HepG2 (cell line): ENCODE results near the gene CRYM. TPM values are rescaled to one million over a fixed set of nuclear protein-coding genes. Genes with fewer than 3 reads are reported as not detected.

ENCODE experiments used
- CHD4 ChIP-seq: fragments of 200-600 bp; sonication (generic); IDR thresholded peaks from 2 replicates; pipeline ENCODE4 v1.7.0; 2017; ENCODE audit warnings: mild to moderate bottlenecking, low read length, borderline replicate concordance
- FOXK1 ChIP-seq: sonication (generic); formaldehyde crosslinking; IDR thresholded peaks from 2 replicates; pipeline ENCODE4 v1.4.0; 2020; ENCODE audit warnings: low read depth, missing genetic modification reagents, borderline replicate concordance
- ISX ChIP-seq: sonication (generic); formaldehyde crosslinking; conservative IDR thresholded peaks from 2 replicates; pipeline ENCODE4 v1.5.0; 2020; ENCODE audit warnings: missing genetic modification reagents
- PTBP1 ChIP-seq: fragments of 200-400 bp; formaldehyde crosslinking; IDR thresholded peaks from 2 replicates; pipeline ENCODE4 v1.6.1; 2018; ENCODE audit warnings: low read length, low read depth; ENCODE audit not compliant: poor library complexity, severe bottlenecking
- RERE ChIP-seq: IDR thresholded peaks from 2 replicates; pipeline ENCODE4 v1.6.1; 2016; ENCODE audit warnings: low read depth, missing genetic modification reagents, missing compliant biosample characterization
- TOPORS ChIP-seq: sonication (generic); formaldehyde crosslinking; IDR thresholded peaks from 2 replicates; pipeline ENCODE4 v1.8.0; 2023; ENCODE audit warnings: mild to moderate bottlenecking, missing genetic modification reagents
- ZBTB43 ChIP-seq: sonication (generic); formaldehyde crosslinking; conservative IDR thresholded peaks from 2 replicates; pipeline ENCODE4 v1.4.0; 2020; ENCODE audit warnings: missing genetic modification reagents
- ZNF749 ChIP-seq: sonication (generic); formaldehyde crosslinking; IDR thresholded peaks from 2 replicates; pipeline ENCODE4 v1.8.0; 2022; ENCODE audit warnings: mild to moderate bottlenecking, missing genetic modification reagents, moderate library complexity, borderline replicate concordance
- polyA plus RNA-seq, 8 experiments: library from polyadenylated mRNA; depleted of rRNA in 3 of 8; stranded (reverse) in 7 of 8; unstranded in 1 of 8; fragments of >200 nt; fragmentation: Illumina TruSeq in 4 of 8; extraction: Trizol in 4 of 8; gene quantifications; 2 replicates each; pipeline versions ENCODE4 v1.2.1 to v1.2.3, GENCODE V29; 2011 to 2016; ENCODE audit warnings: low read depth in 4 of 8, missing spikeins in 1 of 8, mixed read lengths in 1 of 8; ENCODE audit not compliant: insufficient read depth in 1 of 8
- total RNA-seq, 5 experiments: library from RNA; depleted of rRNA; stranded (reverse); fragments of >200 nt; fragmentation: Illumina TruSeq; extraction: Trizol; gene quantifications; 2 replicates each; pipeline ENCODE4 v1.2.3, GENCODE V29; 2016; ENCODE audit warnings: low read depth in 1 of 5
- TF ChIP-seq, protein P1 (sequence below): IDR thresholded peaks from 2 replicates; pipeline ENCODE4 v1.6.1; 2018; ENCODE audit warnings: missing genetic modification reagents
- TF ChIP-seq, protein P2 (sequence below): sonication (generic); formaldehyde crosslinking; IDR thresholded peaks from 2 replicates; pipeline ENCODE4 v1.5.1; 2020; ENCODE audit warnings: mild to moderate bottlenecking, missing genetic modification reagents, borderline replicate concordance
- TF ChIP-seq, protein P3 (sequence below): sonication (generic); formaldehyde crosslinking; IDR thresholded peaks from 2 replicates; pipeline ENCODE4 v1.8.1; 2023; ENCODE audit warnings: missing genetic modification reagents, inconsistent platforms, borderline replicate concordance

Gene CRYM
- total and polyA plus RNA-seq, 2 of the 13 experiments (the other 11 are each of a cell fraction or from before 2014, with no cell fraction given), result 1.9 to 2.2 TPM

- TF ChIP-seq, protein P1, sequence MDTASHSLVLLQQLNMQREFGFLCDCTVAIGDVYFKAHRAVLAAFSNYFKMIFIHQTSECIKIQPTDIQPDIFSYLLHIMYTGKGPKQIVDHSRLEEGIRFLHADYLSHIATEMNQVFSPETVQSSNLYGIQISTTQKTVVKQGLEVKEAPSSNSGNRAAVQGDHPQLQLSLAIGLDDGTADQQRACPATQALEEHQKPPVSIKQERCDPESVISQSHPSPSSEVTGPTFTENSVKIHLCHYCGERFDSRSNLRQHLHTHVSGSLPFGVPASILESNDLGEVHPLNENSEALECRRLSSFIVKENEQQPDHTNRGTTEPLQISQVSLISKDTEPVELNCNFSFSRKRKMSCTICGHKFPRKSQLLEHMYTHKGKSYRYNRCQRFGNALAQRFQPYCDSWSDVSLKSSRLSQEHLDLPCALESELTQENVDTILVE (CRISPR knock-in tag), result no peak
- TF ChIP-seq FOXK1 (CRISPR knock-in tag) (peak; percentile 98), TOPORS (CRISPR knock-in tag) (no peak), CHD4 (peak; percentile 71; the same call in 1 of the 2 replicates), RERE (CRISPR knock-in tag) (peak; percentile 82; the same call in 1 of the 2 replicates), ZNF749 (CRISPR knock-in tag) (no peak; the same call in 1 of the 2 replicates), PTBP1 (no peak), ZBTB43 (CRISPR knock-in tag) (peak; percentile 73; the same call in 1 of the 2 replicates), ISX (CRISPR knock-in tag) (peak; percentile 23; the same call in 1 of the 2 replicates)
- TF ChIP-seq, protein P2, sequence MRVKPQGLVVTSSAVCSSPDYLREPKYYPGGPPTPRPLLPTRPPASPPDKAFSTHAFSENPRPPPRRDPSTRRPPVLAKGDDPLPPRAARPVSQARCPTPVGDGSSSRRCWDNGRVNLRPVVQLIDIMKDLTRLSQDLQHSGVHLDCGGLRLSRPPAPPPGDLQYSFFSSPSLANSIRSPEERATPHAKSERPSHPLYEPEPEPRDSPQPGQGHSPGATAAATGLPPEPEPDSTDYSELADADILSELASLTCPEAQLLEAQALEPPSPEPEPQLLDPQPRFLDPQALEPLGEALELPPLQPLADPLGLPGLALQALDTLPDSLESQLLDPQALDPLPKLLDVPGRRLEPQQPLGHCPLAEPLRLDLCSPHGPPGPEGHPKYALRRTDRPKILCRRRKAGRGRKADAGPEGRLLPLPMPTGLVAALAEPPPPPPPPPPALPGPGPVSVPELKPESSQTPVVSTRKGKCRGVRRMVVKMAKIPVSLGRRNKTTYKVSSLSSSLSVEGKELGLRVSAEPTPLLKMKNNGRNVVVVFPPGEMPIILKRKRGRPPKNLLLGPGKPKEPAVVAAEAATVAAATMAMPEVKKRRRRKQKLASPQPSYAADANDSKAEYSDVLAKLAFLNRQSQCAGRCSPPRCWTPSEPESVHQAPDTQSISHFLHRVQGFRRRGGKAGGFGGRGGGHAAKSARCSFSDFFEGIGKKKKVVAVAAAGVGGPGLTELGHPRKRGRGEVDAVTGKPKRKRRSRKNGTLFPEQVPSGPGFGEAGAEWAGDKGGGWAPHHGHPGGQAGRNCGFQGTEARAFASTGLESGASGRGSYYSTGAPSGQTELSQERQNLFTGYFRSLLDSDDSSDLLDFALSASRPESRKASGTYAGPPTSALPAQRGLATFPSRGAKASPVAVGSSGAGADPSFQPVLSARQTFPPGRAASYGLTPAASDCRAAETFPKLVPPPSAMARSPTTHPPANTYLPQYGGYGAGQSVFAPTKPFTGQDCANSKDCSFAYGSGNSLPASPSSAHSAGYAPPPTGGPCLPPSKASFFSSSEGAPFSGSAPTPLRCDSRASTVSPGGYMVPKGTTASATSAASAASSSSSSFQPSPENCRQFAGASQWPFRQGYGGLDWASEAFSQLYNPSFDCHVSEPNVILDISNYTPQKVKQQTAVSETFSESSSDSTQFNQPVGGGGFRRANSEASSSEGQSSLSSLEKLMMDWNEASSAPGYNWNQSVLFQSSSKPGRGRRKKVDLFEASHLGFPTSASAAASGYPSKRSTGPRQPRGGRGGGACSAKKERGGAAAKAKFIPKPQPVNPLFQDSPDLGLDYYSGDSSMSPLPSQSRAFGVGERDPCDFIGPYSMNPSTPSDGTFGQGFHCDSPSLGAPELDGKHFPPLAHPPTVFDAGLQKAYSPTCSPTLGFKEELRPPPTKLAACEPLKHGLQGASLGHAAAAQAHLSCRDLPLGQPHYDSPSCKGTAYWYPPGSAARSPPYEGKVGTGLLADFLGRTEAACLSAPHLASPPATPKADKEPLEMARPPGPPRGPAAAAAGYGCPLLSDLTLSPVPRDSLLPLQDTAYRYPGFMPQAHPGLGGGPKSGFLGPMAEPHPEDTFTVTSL (CRISPR knock-in tag), result peak; percentile 91; the same call in 1 of the 2 replicates
- TF ChIP-seq, protein P3, sequence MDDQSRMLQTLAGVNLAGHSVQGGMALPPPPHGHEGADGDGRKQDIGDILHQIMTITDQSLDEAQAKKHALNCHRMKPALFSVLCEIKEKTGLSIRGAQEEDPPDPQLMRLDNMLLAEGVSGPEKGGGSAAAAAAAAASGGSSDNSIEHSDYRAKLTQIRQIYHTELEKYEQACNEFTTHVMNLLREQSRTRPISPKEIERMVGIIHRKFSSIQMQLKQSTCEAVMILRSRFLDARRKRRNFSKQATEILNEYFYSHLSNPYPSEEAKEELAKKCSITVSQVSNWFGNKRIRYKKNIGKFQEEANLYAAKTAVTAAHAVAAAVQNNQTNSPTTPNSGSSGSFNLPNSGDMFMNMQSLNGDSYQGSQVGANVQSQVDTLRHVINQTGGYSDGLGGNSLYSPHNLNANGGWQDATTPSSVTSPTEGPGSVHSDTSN, result no peak
These were observed 44.5 kb downstream of the CRYM start, which contains the start of gene ANKS4B (continued) for GRCh38 chr16:21233521-21234150.
